GM10248 (cell line): Measurements from ENCODE around the gene BICRAL.

Experiments
- CTCF ChIA-PET: fragments of 300-600 bp; sonication (Branson Sonifier 250); formaldehyde crosslinking; extraction: SDS; loops from one replicate; lab custom pipeline; 2021; ENCODE audit warnings: antibody characterized with exemption; lab: Yijun Ruan, JAX
- POLR2A ChIA-PET: fragments of 350-650 bp; sonication (Branson Sonifier 250); formaldehyde crosslinking; extraction: SDS; loops from one replicate; lab custom pipeline; 2020; ENCODE audit warnings: antibody characterized with exemption; lab: Yijun Ruan, JAX
- DNase-seq: peaks from one replicate; pipeline ENCODE4 v3.0.0; 2012; ENCODE audit errors: extremely low spot score
- CTCF ChIP-seq: IDR thresholded peaks from 2 replicates; pipeline ENCODE4 v1.5.1; 2012; ENCODE audit warnings: mild to moderate bottlenecking, low read depth; ENCODE audit errors: extremely low read depth, missing control alignments, control extremely low read depth

The BICRAL gene

GRCh38 chr6:42754759-42755158 lies 27.1 kb upstream of the BICRAL start:
- ChIA-PET CTCF (interaction anchor here (1.1 to 1.4 kb wide), 2 partner anchors 12 to 16 kb away, joined by 3 read pairs; no protein-coding TSS in a partner anchor), POLR2A (no interaction called here)
- TF ChIP-seq CTCF: no peak
- no peak for DNase-seq

GRCh38 chr6:42756722-42757121 lies 25.1 kb upstream of the BICRAL start:
- TF ChIP-seq CTCF: no peak
- ChIA-PET CTCF (no interaction called here), POLR2A (no interaction called here)
- no peak for DNase-seq

- DNase-seq: no peak
- TF ChIP-seq CTCF: no peak
- ChIA-PET CTCF (interaction anchor here (1.4 to 4.1 kb wide), 3 partner anchors 10 to 55 kb away, joined by 3 to 22 read pairs (median 5); no protein-coding TSS in a partner anchor), POLR2A (no interaction called here)
Observed at GRCh38 chr6:42758756-42759430, 23.0 kb upstream of the BICRAL start.

- TF ChIP-seq CTCF: no peak
- DNase-seq: no peak
- ChIA-PET CTCF (interaction anchor here (1.1 to 4.1 kb wide), 3 partner anchors 8 to 32 kb away, joined by 3 to 22 read pairs (median 4); no protein-coding TSS in a partner anchor), POLR2A (no interaction called here)
Observed at GRCh38 chr6:42761287-42762067, 20.4 kb upstream of the BICRAL start.

- POLR2A ChIA-PET: no interaction called here
- no peak for DNase-seq
- CTCF ChIA-PET: interaction anchor here (1.1 to 4.1 kb wide), 5 partner anchors 7 to 115 kb away, joined by 3 to 22 read pairs (median 4); no protein-coding TSS in a partner anchor
- TF ChIP-seq CTCF: no peak
Observed at GRCh38 chr6:42762426-42762859, 19.4 kb upstream of the BICRAL start.

- POLR2A ChIA-PET: no interaction called here
Observed at GRCh38 chr6:42762950-42763349, 18.9 kb upstream of the BICRAL start.

More at GRCh38 chr6:42762950-42763349, 18.9 kb upstream of the BICRAL start:
- no peak for TF ChIP-seq CTCF
- no peak for DNase-seq
- CTCF ChIA-PET: interaction anchor here (1.1 to 1.9 kb wide), 3 partner anchors 10 to 115 kb away, joined by 3 to 6 read pairs (median 3); no protein-coding TSS in a partner anchor
